K562 (cell line): ENCODE results near the gene LMNA. TPM values are rescaled to one million over a fixed set of nuclear protein-coding genes. Genes with fewer than 3 reads are reported as not detected.

Experiments used
- ARNT ChIP-seq, 2 experiments: fragments of 450-650 bp; IDR thresholded peaks; 2 replicates each; pipeline ENCODE4 v1.6.1; 2016; ENCODE audit warnings: mild to moderate bottlenecking in 1 of 2
- CHCHD3 ChIP-seq: fragments of 250-450 bp; sonication (Bioruptor Pico); IDR thresholded peaks from 2 replicates; pipeline ENCODE4 v2.1.2; 2022; ENCODE audit warnings: mild to moderate bottlenecking
- DACH1 ChIP-seq: fragments of 450-650 bp; IDR thresholded peaks from 2 replicates; pipeline ENCODE4 v1.6.1; 2018; ENCODE audit not compliant: partially characterized antibody
- NCOA4 ChIP-seq: fragments of 450-650 bp; IDR thresholded peaks from 2 replicates; pipeline ENCODE4 v1.6.1; 2018; ENCODE audit warnings: mild to moderate bottlenecking; ENCODE audit not compliant: partially characterized antibody
- NFIC ChIP-seq: fragments of 450-650 bp; IDR thresholded peaks from 2 replicates; pipeline ENCODE4 v1.6.1; 2017; ENCODE audit warnings: mild to moderate bottlenecking, inconsistent platforms
- NKRF ChIP-seq: fragments of 450-650 bp; IDR thresholded peaks from 2 replicates; pipeline ENCODE4 v1.6.1; 2016; ENCODE audit warnings: borderline replicate concordance
- SIN3A ChIP-seq, 2 experiments: fragments of 150-350 bp in 1 of 2; IDR thresholded peaks; 2 replicates each; pipeline ENCODE4 v1.6.1; 2011 to 2016; ENCODE audit warnings: borderline replicate concordance in 2 of 2, low read depth in 2 of 2, low read length in 2 of 2, mild to moderate bottlenecking in 2 of 2, moderate library complexity in 2 of 2; ENCODE audit not compliant: control insufficient read depth in 1 of 2
- TBL1XR1 ChIP-seq, 2 experiments: IDR thresholded peaks; 2 replicates each; pipeline ENCODE4 v1.6.1; 2012; ENCODE audit warnings: improper control_type of control experiment in 2 of 2, low read length in 2 of 2, mild to moderate bottlenecking in 1 of 2
- ZEB2 ChIP-seq: fragments of 450-650 bp; IDR thresholded peaks from 2 replicates; pipeline ENCODE4 v1.6.1; 2016
- ZNF431 ChIP-seq: sonication (generic); formaldehyde crosslinking; IDR thresholded peaks from 2 replicates; pipeline ENCODE4 v1.8.0; 2022; ENCODE audit warnings: mild to moderate bottlenecking, missing genetic modification reagents
- ZNF707 ChIP-seq: fragments of 250-450 bp; sonication (Bioruptor Pico); conservative IDR thresholded peaks from 2 replicates; pipeline ENCODE4 v1.8.0; 2022; ENCODE audit warnings: inconsistent platforms, mild to moderate bottlenecking, moderate library complexity
- polyA plus RNA-seq, 8 experiments: library from polyadenylated mRNA; depleted of rRNA in 4 of 8; stranded (reverse) in 5 of 8; unstranded in 3 of 8; fragments of >200 nt; fragmentation: Nextera tagmentation in 2 of 8; fragmentation: Illumina TruSeq in 1 of 8; extraction: Ambion mirVana in 2 of 8; extraction: Trizol in 1 of 8; gene quantifications; 2 replicates each; pipeline versions ENCODE4 v1.2.1 to v1.2.3, GENCODE V29; 2011 to 2014; ENCODE audit warnings: inconsistent platforms in 1 of 8, missing spikeins in 1 of 8
- total RNA-seq, 7 experiments: library from RNA; depleted of rRNA in 6 of 7; stranded (reverse); fragments of >200 nt in 6 of 7; fragmentation: Illumina TruSeq in 2 of 7; extraction: Trizol in 2 of 7; gene quantifications; 2 replicates each; pipeline versions ENCODE4 v1.2.1 to v1.2.3, GENCODE V29; 2011 to 2021; ENCODE audit warnings: low replicate concordance in 1 of 7
- TF ChIP-seq, protein P1 (sequence below): sonication (generic); formaldehyde crosslinking; IDR thresholded peaks from 2 replicates; pipeline ENCODE4 v1.8.0; 2022; ENCODE audit warnings: missing genetic modification reagents, mild to moderate bottlenecking, moderate library complexity, borderline replicate concordance

The LMNA gene
- total and polyA plus RNA-seq, 9 of the 15 experiments (the other 6 are each of a cell fraction or from before 2014, with no cell fraction given) = 1.00 to 347 (median 88.2) TPM

DNA sequence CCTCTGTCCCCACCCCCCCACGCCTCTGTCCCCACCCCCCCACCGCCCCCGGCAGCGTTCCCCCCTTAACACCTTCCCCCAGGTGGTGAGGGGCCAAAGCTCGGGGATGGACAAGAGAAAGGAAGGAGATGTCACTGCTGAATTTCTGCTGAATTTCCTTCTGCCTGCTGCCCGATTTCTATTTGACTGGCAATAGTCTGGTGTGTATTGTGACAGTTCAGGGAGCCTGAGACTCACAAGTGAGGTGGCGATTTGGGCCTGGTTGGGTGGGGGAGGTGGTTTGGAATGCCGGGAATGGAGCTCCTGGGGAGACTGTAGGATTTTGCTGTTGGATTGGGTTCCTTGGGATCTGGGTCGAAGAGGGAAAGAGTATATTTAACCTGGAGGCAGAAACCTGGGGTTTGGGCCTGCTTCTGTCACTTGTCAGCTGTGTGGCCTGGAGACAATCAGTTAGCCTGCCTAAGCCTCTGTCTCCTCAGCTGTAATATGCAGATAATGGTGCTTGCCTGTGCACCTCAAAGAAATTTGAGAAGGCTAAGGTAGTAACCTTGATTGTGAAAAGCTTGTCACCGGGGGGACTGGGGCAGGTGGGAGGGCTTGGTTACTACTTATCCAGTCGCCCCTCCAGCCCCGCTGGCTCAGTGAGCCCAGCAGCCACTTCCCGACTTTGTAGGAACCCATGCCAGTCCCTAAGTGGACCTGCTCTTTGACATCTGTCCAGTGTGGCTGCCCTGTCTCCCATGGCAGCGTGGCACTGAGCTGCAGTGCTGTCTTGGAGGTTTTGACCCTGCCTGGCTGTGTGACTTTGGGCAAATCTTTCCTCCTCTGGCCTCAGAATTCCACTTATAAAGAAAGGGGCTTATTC, 7.7 kb upstream of the LMNA start (continued):
- TF ChIP-seq SIN3A (IDR thresholded peaks at IDR 0.05; ENCODE audit: borderline replicate concordance in 2 of 2, control insufficient read depth in 1 of 2, low read depth in 2 of 2, low read length in 2 of 2) (peak; percentile 72 to 80; a peak in 2 of 4 replicates), ZEB2 (0 out of 2 replicates have a peak, but pooled peaks have one; percentile 45), NKRF (peak; percentile 87), DACH1 (peak; percentile 89), ARNT (IDR thresholded peaks at IDR 0.05) (no peak; a peak in 1 of 4 replicates), ZNF431 (no peak), CHCHD3 (CRISPR knock-in tag) (no peak), TBL1XR1 (IDR thresholded peaks at IDR 0.05; ENCODE audit: low read length in 2 of 2) (no peak), ZNF707 (CRISPR knock-in tag) (0 out of 2 replicates have a peak, but pooled peaks have one; percentile 30), NCOA4 (no peak), NFIC (peak; percentile 39; the same call in 1 of the 2 replicates)
- TF ChIP-seq, protein P1, sequence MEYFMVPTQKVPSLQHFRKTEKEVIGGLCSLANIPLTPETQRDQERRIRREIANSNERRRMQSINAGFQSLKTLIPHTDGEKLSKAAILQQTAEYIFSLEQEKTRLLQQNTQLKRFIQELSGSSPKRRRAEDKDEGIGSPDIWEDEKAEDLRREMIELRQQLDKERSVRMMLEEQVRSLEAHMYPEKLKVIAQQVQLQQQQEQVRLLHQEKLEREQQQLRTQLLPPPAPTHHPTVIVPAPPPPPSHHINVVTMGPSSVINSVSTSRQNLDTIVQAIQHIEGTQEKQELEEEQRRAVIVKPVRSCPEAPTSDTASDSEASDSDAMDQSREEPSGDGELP (CRISPR knock-in tag) = peak; percentile 95
- TF ChIP-seq, all 486 proteins: peak for 51
